Naive thymus-derived CD4-positive, alpha-beta T cell (primary cell): ENCODE measurements around the gene SNED1. TPM values are rescaled to one million over a fixed set of nuclear protein-coding genes. Genes with fewer than 3 reads are reported as not detected.
A peak's percentile ranks its signal among the peaks of the same experiment; 100 is the strongest.

ENCODE experiments used
- ATAC-seq: fragments of 150-1000 bp; cut with Tn5 transposase; 2 replicates; pipeline ENCODE4 v1.10.0; 2021; ENCODE audit warnings: mild to moderate bottlenecking, moderate library complexity
- CTCF ChIA-PET: fragments of 350-600 bp; sonication (Branson Sonifier 250); formaldehyde crosslinking; loops from one replicate; lab custom pipeline; 2021; ENCODE audit warnings: antibody characterized with exemption; lab: Charles Lee
- POLR2A ChIA-PET: fragments of 350-600 bp; sonication (Branson Sonifier 250); formaldehyde crosslinking; loops from one replicate; lab custom pipeline; 2021; ENCODE audit warnings: antibody characterized with exemption, inconsistent platforms; lab: Charles Lee
- DNase-seq, 9 donors: peaks; one replicate each; pipeline versions ENCODE4 v3.0.0 to v3.0.0-alpha.2; 2020 to 2022; ENCODE audit warnings: mixed read lengths in 1 of 9
- H3K27ac ChIP-seq: one replicate; pipeline ENCODE4 v1.7.0; 2013; ENCODE audit warnings: mild to moderate bottlenecking, low read depth, low read length, moderate library complexity
- H3K27me3 ChIP-seq, 2 donors: one replicate each; pipeline ENCODE4 v1.7.0; 2013; ENCODE audit warnings: low read length in 2 of 2, mild to moderate bottlenecking in 2 of 2, moderate library complexity in 2 of 2; ENCODE audit not compliant: control insufficient read depth in 2 of 2, insufficient read depth in 2 of 2
- H3K36me3 ChIP-seq, 3 experiments: 1 replicate in 2 of 3; 2 replicates in 1 of 3; pipeline ENCODE4 v1.7.0; 2013; ENCODE audit warnings: low read length in 3 of 3, mild to moderate bottlenecking in 3 of 3, moderate library complexity in 1 of 3; ENCODE audit not compliant: insufficient read depth in 3 of 3, control insufficient read depth in 2 of 3
- H3K4me1 ChIP-seq, 2 donors: one replicate each; pipeline ENCODE4 v1.7.0; 2013; ENCODE audit warnings: low read length in 2 of 2, mild to moderate bottlenecking in 2 of 2, moderate library complexity in 1 of 2; ENCODE audit not compliant: control insufficient read depth in 2 of 2, insufficient read depth in 2 of 2
- H3K4me3 ChIP-seq: 2 replicates; pipeline ENCODE4 v1.7.0; 2013; ENCODE audit warnings: mild to moderate bottlenecking, low read length
- H3K9me3 ChIP-seq, 3 experiments: 1 replicate in 2 of 3; 2 replicates in 1 of 3; pipeline ENCODE4 v1.7.0; 2013; ENCODE audit warnings: low read length in 3 of 3; ENCODE audit not compliant: control insufficient read depth in 2 of 3
- H3K27ac Mint-ChIP-seq, 9 donors: one replicate each; pipeline ENCODE4 v1.8.0; 2020 to 2022; ENCODE audit warnings: mixed read lengths in 9 of 9, mild to moderate bottlenecking in 8 of 9, moderate library complexity in 5 of 9, inconsistent platforms in 2 of 9
- H3K27me3 Mint-ChIP-seq, 5 donors: one replicate each; pipeline ENCODE4 v1.8.0; 2021 to 2022; ENCODE audit warnings: mixed read lengths in 5 of 5, mild to moderate bottlenecking in 1 of 5
- H3K36me3 Mint-ChIP-seq, 5 donors: one replicate each; pipeline ENCODE4 v1.8.0; 2020 to 2022; ENCODE audit warnings: mixed read lengths in 5 of 5, mild to moderate bottlenecking in 3 of 5, inconsistent platforms in 1 of 5
- H3K4me1 Mint-ChIP-seq, 7 donors: one replicate each; pipeline ENCODE4 v1.8.0; 2020 to 2022; ENCODE audit warnings: mixed read lengths in 7 of 7, mild to moderate bottlenecking in 3 of 7, inconsistent platforms in 1 of 7
- H3K4me3 Mint-ChIP-seq, 10 donors: one replicate each; pipeline ENCODE4 v1.8.0; 2020 to 2022; ENCODE audit warnings: mild to moderate bottlenecking in 10 of 10, mixed read lengths in 10 of 10, moderate library complexity in 6 of 10, inconsistent platforms in 2 of 10
- H3K9me3 Mint-ChIP-seq, 11 donors: one replicate each; pipeline ENCODE4 v1.8.0; 2020 to 2022; ENCODE audit warnings: mixed read lengths in 11 of 11, mild to moderate bottlenecking in 4 of 11, inconsistent platforms in 1 of 11, moderate library complexity in 1 of 11
- intact Hi-C, 2 donors: fragments of 100-400 bp; cut with micrococcal nuclease; formaldehyde crosslinking; loops; one replicate each; pipeline ENCODE4 v1.15.1; 2023
- polyA plus RNA-seq, 2 donors: library from polyadenylated mRNA; unstranded; fragments of 300-500 nt; fragmentation: Illumina TruSeq; gene quantifications; one replicate each; pipeline ENCODE4 v1.2.3, GENCODE V29; 2021
- total RNA-seq, 6 experiments: library from RNA in 5 of 6; stranded (reverse) in 5 of 6; gene quantifications; 1 replicate in 5 of 6; 2 replicates in 1 of 6; pipeline ENCODE4 v1.2.3 and lab custom pipeline; 2021 to 2026

The SNED1 gene
- total and polyA plus RNA-seq, 7 experiments from 2014 or later, result 1.0 to 120 (median 32.9) TPM

DNA sequence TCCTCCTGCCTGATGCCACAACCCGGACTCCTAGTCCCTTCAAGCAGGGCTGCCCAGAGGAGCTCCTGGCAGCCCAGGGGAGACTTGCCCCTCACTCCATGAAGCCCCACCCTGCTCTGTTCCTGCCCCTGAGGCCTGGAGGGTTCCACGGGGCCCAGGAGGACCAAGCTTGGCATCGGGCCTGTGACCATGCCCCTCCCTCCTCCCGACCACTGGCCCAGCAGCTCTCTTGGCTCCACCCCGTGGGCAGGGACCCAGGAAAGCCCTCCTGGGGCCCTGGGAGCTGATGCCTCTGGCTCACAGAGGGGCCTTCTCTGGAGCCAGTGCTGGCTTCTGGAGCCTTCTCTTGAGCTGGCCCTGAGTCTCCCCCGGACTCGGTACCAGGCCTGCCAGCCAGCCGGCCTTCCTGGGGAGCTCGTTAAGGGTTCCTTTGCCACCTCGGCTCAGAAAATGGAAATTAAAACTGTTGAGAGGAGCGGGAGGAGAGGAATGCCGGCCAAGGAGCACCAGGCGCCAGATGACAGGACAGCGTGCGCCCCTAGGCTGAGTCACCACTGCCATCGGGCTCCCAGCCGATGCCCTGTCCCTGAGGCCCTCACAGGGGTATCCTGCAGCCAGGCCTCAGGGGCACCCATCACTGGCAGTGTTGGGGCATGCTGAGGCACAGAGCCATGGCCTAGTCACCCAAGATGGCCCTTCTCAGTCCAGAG is 40.6 kb upstream of the SNED1 start:
- H3K4me3 Mint-ChIP-seq, result no peak overlapping the region
- Histone ChIP-seq H3K27me3 (no peaks in the 10 kb centered on the region), H3K9me3 (no peaks in the 10 kb centered on the region), H3K27ac (no peak overlapping the region), H3K4me3 (no peak overlapping the region), H3K4me1 (no peaks in the 10 kb centered on the region), H3K36me3 (no peaks in the 10 kb centered on the region)
- ChIA-PET POLR2A (no interaction called here), CTCF (no interaction called here)
- no peak overlapping the region for H3K27ac Mint-ChIP-seq
- DNase-seq (peak in 2 of 9 donors; percentile 5 to 15), ATAC-seq (no peak)
- H3K27me3 Mint-ChIP-seq, result peaks cover 0 to 3% (median 0%) of the 10 kb centered on the region in 5 donors
- no peaks in the 10 kb centered on the region for H3K9me3 Mint-ChIP-seq
- intact Hi-C loops, result no loop called here
- H3K4me1 Mint-ChIP-seq, result peaks cover 0 to 4% (median 0%) of the 10 kb centered on the region in 7 donors
- H3K36me3 Mint-ChIP-seq, result no peaks in the 10 kb centered on the region

DNA sequence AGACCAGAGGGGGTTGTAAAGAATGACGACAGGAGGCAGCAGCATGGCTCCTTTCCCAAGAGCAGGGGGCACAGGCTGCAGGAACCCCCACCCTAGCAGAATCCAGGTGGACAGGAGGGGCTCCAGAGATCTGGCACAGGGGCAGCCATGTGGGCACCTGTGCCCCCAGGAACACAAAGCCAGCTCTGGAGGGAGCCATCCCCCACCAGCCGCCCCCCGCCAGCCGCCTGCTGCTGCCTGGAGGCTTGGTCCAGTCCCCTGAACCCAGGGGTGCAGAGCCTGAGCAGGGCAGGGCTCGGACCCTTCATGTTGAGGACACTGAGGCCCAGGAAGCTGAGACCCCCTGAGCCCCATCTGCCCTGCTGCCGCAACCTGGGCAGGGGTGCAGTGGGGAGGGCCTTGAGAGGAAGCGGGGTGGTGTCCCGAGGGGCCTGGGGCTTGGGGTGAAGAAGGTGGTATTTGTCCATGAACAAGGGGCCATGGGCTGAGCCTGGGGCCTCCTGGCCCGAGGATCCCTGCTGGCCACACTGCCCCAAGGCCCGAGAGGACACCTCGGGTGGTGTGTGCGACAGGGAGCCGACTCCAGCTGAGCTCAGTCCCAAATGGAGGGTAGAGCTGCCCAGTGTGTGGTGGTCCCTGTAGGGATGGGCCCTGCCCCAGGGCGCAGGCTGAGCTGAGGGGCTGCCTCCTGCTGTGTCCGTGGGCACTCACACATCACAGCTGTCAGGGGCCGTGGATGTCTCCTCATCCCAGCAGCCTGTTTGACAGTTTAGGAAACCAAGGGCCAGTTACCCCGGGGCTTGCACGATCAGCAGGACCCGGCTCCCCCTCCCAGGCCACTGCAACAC is 39.8 kb upstream of the SNED1 start:
- Mint-ChIP-seq H3K27me3 (peaks cover 0 to 3% (median 0%) of the 10 kb centered on the region in 5 donors), H3K36me3 (no peaks in the 10 kb centered on the region), H3K9me3 (no peaks in the 10 kb centered on the region), H3K27ac (no peak overlapping the region), H3K4me1 (peaks cover 0 to 4% (median 0%) of the 10 kb centered on the region in 7 donors), H3K4me3 (no peak overlapping the region)
- H3K27ac ChIP-seq, result no peak overlapping the region
- ChIA-PET CTCF (interaction anchor here (1.6 kb wide), 1 partner anchor 14 kb away, joined by 3 read pairs; no protein-coding TSS in a partner anchor), POLR2A (no interaction called here)
- ATAC-seq (no peak), DNase-seq (peak in 2 of 9 donors; percentile 3 to 13)
- H3K27me3 ChIP-seq, result no peaks in the 10 kb centered on the region
- no peaks in the 10 kb centered on the region for H3K4me1 ChIP-seq
- H3K36me3 ChIP-seq, result no peaks in the 10 kb centered on the region
- intact Hi-C loops, result no loop called here
- no peak overlapping the region for H3K4me3 ChIP-seq
- no peaks in the 10 kb centered on the region for H3K9me3 ChIP-seq

DNA sequence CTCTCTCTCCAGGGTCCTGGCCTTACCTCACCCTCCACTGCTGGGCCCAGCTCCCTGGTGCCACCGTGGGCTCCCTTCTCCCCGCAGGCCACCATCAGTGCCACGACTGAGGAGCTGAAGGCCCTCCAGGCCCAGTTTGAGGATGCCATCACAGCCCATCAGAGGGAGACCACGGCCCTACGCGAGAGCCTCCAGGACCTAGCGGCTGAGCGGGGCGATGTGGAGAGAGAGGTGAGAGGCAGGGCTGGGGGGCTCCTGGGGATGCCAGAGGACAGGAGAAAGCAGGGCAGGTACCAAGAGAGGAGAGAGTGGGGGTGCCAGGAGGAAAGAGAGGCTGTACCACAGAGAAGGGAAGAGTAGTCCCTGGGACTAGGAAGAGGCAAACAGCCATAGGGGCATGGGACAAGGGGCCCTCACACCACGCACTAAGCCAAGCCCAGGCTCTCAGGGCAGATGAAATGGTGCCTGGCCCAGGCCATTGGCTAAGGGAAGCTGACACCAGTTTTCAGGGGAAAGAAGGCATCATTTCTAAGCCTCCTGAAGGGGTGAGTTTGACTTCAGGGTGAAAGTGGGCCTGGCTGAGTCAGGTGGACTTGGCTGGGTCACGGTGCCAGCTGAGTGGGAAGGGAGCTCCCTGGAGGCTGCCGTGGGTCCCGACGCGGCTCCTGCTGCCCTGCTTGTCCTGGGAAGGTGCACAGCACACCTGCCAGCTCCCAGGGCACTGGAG is 39.0 kb upstream of the SNED1 start:
- ATAC-seq, result no peak
- H3K9me3 ChIP-seq, result no peaks in the 10 kb centered on the region
- no peaks in the 10 kb centered on the region for H3K27me3 ChIP-seq
- peak in 2 of 9 donors; percentile 0 to 15 for DNase-seq
- no peak overlapping the region for H3K4me3 Mint-ChIP-seq
- H3K4me1 Mint-ChIP-seq, result peaks cover 0 to 5% (median 0%) of the 10 kb centered on the region in 7 donors
- H3K9me3 Mint-ChIP-seq, result no peaks in the 10 kb centered on the region
- H3K4me1 ChIP-seq, result no peaks in the 10 kb centered on the region
- CTCF ChIA-PET, result interaction anchor here (1.6 kb wide), 1 partner anchor 13 kb away, joined by 3 read pairs; no protein-coding TSS in a partner anchor
- H3K27ac ChIP-seq, result no peak overlapping the region
- no peak overlapping the region for H3K27ac Mint-ChIP-seq
- H3K4me3 ChIP-seq, result no peak overlapping the region
- intact Hi-C loops, result no loop called here
- H3K27me3 Mint-ChIP-seq, result peaks cover 0 to 3% (median 0%) of the 10 kb centered on the region in 5 donors
- POLR2A ChIA-PET, result interaction anchor here (0.6 to 0.7 kb wide), 2 partner anchors 104 to 922 kb away, joined by 3 read pairs; no protein-coding TSS in a partner anchor
- no peaks in the 10 kb centered on the region for H3K36me3 ChIP-seq
- H3K36me3 Mint-ChIP-seq, result no peaks in the 10 kb centered on the region

DNA sequence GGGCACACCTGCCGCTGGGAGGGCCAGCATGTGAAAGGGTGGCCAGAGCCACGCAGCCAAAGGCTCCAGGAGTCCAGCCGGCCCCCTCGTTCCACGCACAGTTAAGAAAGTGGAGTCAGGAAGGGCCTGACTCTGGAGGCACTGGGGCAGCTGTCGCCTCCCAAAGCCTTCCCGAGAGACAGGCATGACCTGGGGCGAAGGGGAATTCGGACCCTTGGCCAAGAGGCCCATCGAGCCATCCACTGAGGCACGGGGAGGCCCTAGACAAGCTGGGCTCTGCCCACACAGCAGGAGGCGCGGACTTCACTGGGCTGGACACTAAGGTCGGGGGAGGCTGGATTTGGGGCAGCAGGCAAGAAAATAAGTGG is 38.5 kb upstream of the SNED1 start:
- intact Hi-C loops, result no loop called here
- no peak overlapping the region for H3K4me3 Mint-ChIP-seq
- Histone ChIP-seq H3K36me3 (no peaks in the 10 kb centered on the region), H3K27ac (no peak overlapping the region), H3K4me1 (no peaks in the 10 kb centered on the region), H3K9me3 (no peaks in the 10 kb centered on the region), H3K4me3 (no peak overlapping the region), H3K27me3 (no peaks in the 10 kb centered on the region)
- DNase-seq, result no peak
- peak overlapping the region in 1 of 9 donors; percentile 66 for H3K27ac Mint-ChIP-seq
- POLR2A ChIA-PET, result interaction anchor here (0.7 kb wide), 1 partner anchor 921 kb away, joined by 3 read pairs; no protein-coding TSS in a partner anchor
- CTCF ChIA-PET, result interaction anchor here (1.6 kb wide), 1 partner anchor 13 kb away, joined by 3 read pairs; no protein-coding TSS in a partner anchor
- no peaks in the 10 kb centered on the region for H3K36me3 Mint-ChIP-seq
- H3K4me1 Mint-ChIP-seq, result peaks cover 0 to 5% (median 0%) of the 10 kb centered on the region in 7 donors
- ATAC-seq, result no peak
- H3K9me3 Mint-ChIP-seq, result no peaks in the 10 kb centered on the region
- H3K27me3 Mint-ChIP-seq, result peaks cover 0 to 3% (median 0%) of the 10 kb centered on the region in 5 donors

DNA sequence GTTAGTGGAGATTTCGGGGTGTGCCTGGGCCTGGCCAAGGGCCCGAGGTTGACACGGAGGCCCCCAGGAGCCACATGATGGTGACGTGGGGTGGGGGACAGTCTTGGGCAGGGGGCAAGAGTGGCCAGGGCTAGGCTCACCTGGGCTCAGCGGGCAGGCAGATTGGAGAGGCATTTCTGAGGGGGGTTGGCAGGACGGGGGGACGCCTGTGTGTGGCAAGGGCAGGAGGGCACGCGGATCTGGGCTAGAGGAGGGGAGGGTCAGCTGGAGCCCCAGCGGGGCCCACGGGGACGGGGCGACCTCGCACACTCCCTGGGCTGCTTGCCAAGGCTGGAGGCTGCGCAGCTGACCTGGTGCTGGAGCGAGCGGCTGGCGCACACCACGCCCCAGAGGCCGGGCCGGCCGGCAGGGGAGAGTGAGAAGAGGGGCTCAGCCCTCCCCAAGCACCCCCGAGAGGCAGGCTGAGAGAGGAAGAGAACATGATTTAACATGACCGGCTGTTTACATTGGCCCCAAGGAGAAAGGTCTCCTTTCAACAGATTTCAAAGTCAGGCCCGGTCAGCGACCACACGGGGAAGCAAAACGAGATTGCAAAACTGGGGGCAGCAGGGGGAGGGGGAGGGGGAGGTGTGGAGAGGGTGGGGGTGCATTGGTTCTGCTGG is 38.0 kb upstream of the SNED1 start:
- intact Hi-C loops, result no loop called here
- DNase-seq, result peak in 2 of 9 donors; percentile 7 to 19

More for the DNA sequence above, 38.0 kb upstream of the SNED1 start:
- POLR2A ChIA-PET, result no interaction called here
- H3K4me1 ChIP-seq, result no peaks in the 10 kb centered on the region
- CTCF ChIA-PET, result interaction anchor here (1.6 kb wide), 1 partner anchor 12 kb away, joined by 3 read pairs; no protein-coding TSS in a partner anchor
- no peak for ATAC-seq
- Mint-ChIP-seq H3K36me3 (no peaks in the 10 kb centered on the region), H3K27ac (no peak overlapping the region), H3K4me1 (peaks cover 0 to 5% (median 0%) of the 10 kb centered on the region in 7 donors), H3K9me3 (no peaks in the 10 kb centered on the region), H3K4me3 (no peak overlapping the region), H3K27me3 (peaks cover 0 to 3% (median 0%) of the 10 kb centered on the region in 5 donors)
- no peak overlapping the region for H3K27ac ChIP-seq
- no peaks in the 10 kb centered on the region for H3K27me3 ChIP-seq
- H3K36me3 ChIP-seq, result no peaks in the 10 kb centered on the region
- H3K4me3 ChIP-seq, result no peak overlapping the region
- no peaks in the 10 kb centered on the region for H3K9me3 ChIP-seq
